K562 (cell line): Measurements from ENCODE around the gene ATP6V1G2. TPM values are rescaled to one million over a fixed set of nuclear protein-coding genes. Genes with fewer than 3 reads are reported as not detected.

Experiments used
- BMI1 ChIP-seq: fragments of 150-350 bp; IDR thresholded peaks from 2 replicates; pipeline ENCODE4 v1.6.1; 2014; ENCODE audit warnings: low read length
- CBX2 ChIP-seq: fragments of 200-600 bp; sonication (generic); IDR thresholded peaks from one replicate; pipeline ENCODE4 v1.6.1; 2012; ENCODE audit warnings: mild to moderate bottlenecking, low read length, inconsistent platforms; ENCODE audit not compliant: insufficient read depth, poor library complexity, severe bottlenecking
- FOSL1 ChIP-seq: fragments of 200-800 bp; sonication (Bioruptor generic); conservative IDR thresholded peaks from 2 replicates; pipeline ENCODE4 v1.6.1; 2016; ENCODE audit warnings: missing genetic modification characterization, missing compliant biosample characterization
- HSF4 ChIP-seq: fragments of 250-450 bp; sonication (Bioruptor Pico); IDR thresholded peaks from 2 replicates; pipeline ENCODE4 v2.1.2; 2022; ENCODE audit warnings: mild to moderate bottlenecking, moderate library complexity, borderline replicate concordance
- MYNN ChIP-seq, 2 experiments: sonication (generic); formaldehyde crosslinking in 1 of 2; IDR thresholded peaks; 2 replicates each; pipeline versions ENCODE4 v1.5.0 to v1.6.1; 2016 to 2020; ENCODE audit warnings: antibody characterized with exemption in 1 of 2, missing genetic modification reagents in 1 of 2
- NFIC ChIP-seq: fragments of 450-650 bp; IDR thresholded peaks from 2 replicates; pipeline ENCODE4 v1.6.1; 2017; ENCODE audit warnings: mild to moderate bottlenecking, inconsistent platforms
- POLR2AphosphoS2 ChIP-seq: IDR thresholded peaks from 2 replicates; pipeline ENCODE4 v1.6.1; 2012; ENCODE audit warnings: low read length, improper control_type of control experiment
- PTBP1 ChIP-seq: fragments of 200-400 bp; formaldehyde crosslinking; IDR thresholded peaks from 2 replicates; pipeline ENCODE4 v1.6.1; 2017; ENCODE audit warnings: low read depth, low read length
- SIN3B ChIP-seq: fragments of 450-650 bp; IDR thresholded peaks from 2 replicates; pipeline ENCODE4 v1.6.1; 2017; ENCODE audit warnings: low read depth, mild to moderate bottlenecking, moderate library complexity
- XRCC5 ChIP-seq: fragments of 200-400 bp; formaldehyde crosslinking; IDR thresholded peaks from 2 replicates; pipeline ENCODE4 v1.6.1; 2017; ENCODE audit warnings: low read depth, mild to moderate bottlenecking, low read length
- ZBTB17 ChIP-seq: fragments of 450-650 bp; formaldehyde crosslinking; IDR thresholded peaks from 2 replicates; pipeline ENCODE4 v1.4.0; 2020; ENCODE audit warnings: mild to moderate bottlenecking
- ZNF75A ChIP-seq: fragments of 450-650 bp; formaldehyde crosslinking; IDR thresholded peaks from 2 replicates; pipeline ENCODE4 v1.4.0; 2020; ENCODE audit warnings: mild to moderate bottlenecking
- ZSCAN29 ChIP-seq: fragments of 450-650 bp; IDR thresholded peaks from 2 replicates; pipeline ENCODE4 v1.6.1; 2017
- polyA plus RNA-seq, 8 experiments: library from polyadenylated mRNA; depleted of rRNA in 4 of 8; stranded (reverse) in 5 of 8; unstranded in 3 of 8; fragments of >200 nt; fragmentation: Nextera tagmentation in 2 of 8; fragmentation: Illumina TruSeq in 1 of 8; extraction: Ambion mirVana in 2 of 8; extraction: Trizol in 1 of 8; gene quantifications; 2 replicates each; pipeline versions ENCODE4 v1.2.1 to v1.2.3, GENCODE V29; 2011 to 2014; ENCODE audit warnings: inconsistent platforms in 1 of 8, missing spikeins in 1 of 8
- total RNA-seq, 7 experiments: library from RNA; depleted of rRNA in 6 of 7; stranded (reverse); fragments of >200 nt in 6 of 7; fragmentation: Illumina TruSeq in 2 of 7; extraction: Trizol in 2 of 7; gene quantifications; 2 replicates each; pipeline versions ENCODE4 v1.2.1 to v1.2.3, GENCODE V29; 2011 to 2021; ENCODE audit warnings: low replicate concordance in 1 of 7
- TF ChIP-seq, protein P1 (sequence below), 2 experiments: IDR thresholded peaks in 1 of 2; conservative IDR thresholded peaks in 1 of 2; 2 replicates each; pipeline ENCODE4 v1.6.1; 2016; ENCODE audit warnings: low read depth in 2 of 2, mild to moderate bottlenecking in 1 of 2, missing compliant biosample characterization in 1 of 2, missing genetic modification characterization in 1 of 2, moderate library complexity in 1 of 2

ATP6V1G2 gene
- total and polyA plus RNA-seq, 9 of the 15 experiments (the other 6 are each of a cell fraction or from before 2014, with no cell fraction given) = 0.14 to 1.5 (median 0.33) TPM

DNA sequence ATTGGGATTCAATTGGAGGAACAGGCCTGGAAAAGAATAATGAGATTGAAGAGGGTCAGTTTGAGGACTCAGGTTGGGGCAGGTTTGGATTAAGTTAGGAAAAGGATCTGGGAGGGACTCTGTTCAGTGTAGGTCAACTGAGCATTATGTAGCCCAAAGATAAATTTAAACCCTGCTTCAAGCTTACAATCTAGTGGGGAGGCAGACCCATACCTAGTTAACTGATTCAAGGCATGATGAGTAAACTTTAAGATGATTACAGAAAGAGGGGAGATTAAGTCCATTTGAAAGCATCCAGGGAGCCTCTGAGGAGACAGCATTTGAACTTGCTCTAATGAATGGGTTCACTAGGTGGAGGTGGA lies 14.3 kb upstream of the ATP6V1G2 start (continued):
- TF ChIP-seq SIN3B (no peak), FOSL1 (peak; percentile 53; the same call in 1 of the 2 replicates), XRCC5 (no peak), ZSCAN29 (no peak), HSF4 (CRISPR knock-in tag) (no peak), ZNF75A (no peak), BMI1 (no peak), PTBP1 (no peak), CBX2 (no peak), NFIC (no peak), POLR2AphosphoS2 (no peak; the same call in none of the 2 replicates), MYNN (IDR thresholded peaks at IDR 0.05) (no peak), MYNN (CRISPR knock-in tag; IDR thresholded peaks at IDR 0.05) (no peak), ZBTB17 (no peak)
- TF ChIP-seq, protein P1, sequence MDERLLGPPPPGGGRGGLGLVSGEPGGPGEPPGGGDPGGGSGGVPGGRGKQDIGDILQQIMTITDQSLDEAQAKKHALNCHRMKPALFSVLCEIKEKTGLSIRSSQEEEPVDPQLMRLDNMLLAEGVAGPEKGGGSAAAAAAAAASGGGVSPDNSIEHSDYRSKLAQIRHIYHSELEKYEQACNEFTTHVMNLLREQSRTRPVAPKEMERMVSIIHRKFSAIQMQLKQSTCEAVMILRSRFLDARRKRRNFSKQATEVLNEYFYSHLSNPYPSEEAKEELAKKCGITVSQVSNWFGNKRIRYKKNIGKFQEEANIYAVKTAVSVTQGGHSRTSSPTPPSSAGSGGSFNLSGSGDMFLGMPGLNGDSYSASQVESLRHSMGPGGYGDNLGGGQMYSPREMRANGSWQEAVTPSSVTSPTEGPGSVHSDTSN (CRISPR knock-in tag; IDR thresholded peaks at IDR 0.05; ENCODE audit: low read depth) = no peak
- TF ChIP-seq, protein P1 (tag; conservative IDR thresholded peaks at IDR 0.05; ENCODE audit: low read depth) = no peak
